HEK293 (cell line): ENCODE data around the gene GRP.

ENCODE experiments used
- CTCF ChIA-PET: fragments of 350-600 bp; formaldehyde crosslinking; extraction: SDS; loops from one replicate; lab custom pipeline; 2021; ENCODE audit warnings: antibody characterized with exemption; lab: Yijun Ruan, JAX
- POLR2A ChIA-PET: fragments of 300-600 bp; formaldehyde crosslinking; extraction: SDS; loops from one replicate; lab custom pipeline; 2020; ENCODE audit warnings: antibody characterized with exemption, inconsistent platforms; lab: Yijun Ruan, JAX
- H3K27ac ChIP-seq: fragments of 200-500 bp; sonication (Bioruptor generic); 2 replicates; pipeline ENCODE4 v1.5.1; 2014; ENCODE audit warnings: low read depth, low read length, control low read depth, inconsistent platforms; ENCODE audit errors: extremely low read depth
- H3K36me3 ChIP-seq, 2 experiments: fragments of 200-500 bp in 1 of 2; sonication (Bioruptor generic) in 1 of 2; 1 replicate in 1 of 2; 2 replicates in 1 of 2; pipeline ENCODE4 v1.5.1; 2014 to 2017; ENCODE audit warnings: inconsistent platforms in 2 of 2, low read length in 2 of 2; ENCODE audit not compliant: control insufficient read depth in 2 of 2, insufficient read depth in 1 of 2
- H3K4me1 ChIP-seq: fragments of 200-500 bp; sonication (Bioruptor generic); 2 replicates; pipeline ENCODE4 v1.5.1; 2014; ENCODE audit warnings: mild to moderate bottlenecking, low read length, inconsistent platforms; ENCODE audit not compliant: control insufficient read depth, insufficient read depth
- H3K4me3 ChIP-seq: 2 replicates; pipeline ENCODE4 v1.5.1; 2011; ENCODE audit warnings: low read depth, mild to moderate bottlenecking, control low read depth, low read length, moderate library complexity
- H3K9me3 ChIP-seq: fragments of 200-500 bp; sonication (Bioruptor generic); 2 replicates; pipeline ENCODE4 v1.5.1; 2014; ENCODE audit warnings: low read depth, low read length, inconsistent platforms; ENCODE audit not compliant: control insufficient read depth, insufficient read depth
- HOXA7 ChIP-seq: sonication (generic); formaldehyde crosslinking; IDR thresholded peaks from 2 replicates; pipeline ENCODE4 v1.8.1; 2022; ENCODE audit warnings: missing genetic modification reagents, borderline replicate concordance
- KLF8 ChIP-seq: fragments of 450-650 bp; formaldehyde crosslinking; IDR thresholded peaks from 2 replicates; pipeline ENCODE4 v1.5.1; 2016; ENCODE audit warnings: missing biosample characterization, missing genetic modification characterization
- OSR2 ChIP-seq: fragments of 450-650 bp; formaldehyde crosslinking; IDR thresholded peaks from 2 replicates; pipeline ENCODE4 v1.5.1; 2016; ENCODE audit warnings: missing biosample characterization, missing genetic modification characterization
- ZIC2 ChIP-seq: fragments of 450-650 bp; formaldehyde crosslinking; IDR thresholded peaks from 2 replicates; pipeline ENCODE4 v1.5.1; 2016; ENCODE audit warnings: missing biosample characterization, missing genetic modification characterization
- ZNF335 ChIP-seq: fragments of 450-650 bp; formaldehyde crosslinking; conservative IDR thresholded peaks from 2 replicates; pipeline ENCODE4 v1.5.1; 2016; ENCODE audit warnings: missing biosample characterization, missing genetic modification characterization
- ZNF423 ChIP-seq: fragments of 450-650 bp; formaldehyde crosslinking; IDR thresholded peaks from 2 replicates; pipeline ENCODE4 v1.5.1; 2016; ENCODE audit warnings: missing biosample characterization, missing genetic modification characterization
- ZNF600 ChIP-seq: fragments of 450-650 bp; formaldehyde crosslinking; IDR thresholded peaks from 2 replicates; pipeline ENCODE4 v1.5.1; 2016; ENCODE audit warnings: missing biosample characterization, missing genetic modification characterization
- ZNF610 ChIP-seq: fragments of 450-650 bp; formaldehyde crosslinking; IDR thresholded peaks from 2 replicates; pipeline ENCODE4 v1.5.1; 2016; ENCODE audit warnings: missing biosample characterization, missing genetic modification characterization, borderline replicate concordance
- ZNF639 ChIP-seq: fragments of 450-650 bp; formaldehyde crosslinking; IDR thresholded peaks from 2 replicates; pipeline ENCODE4 v1.5.1; 2016; ENCODE audit warnings: missing biosample characterization, missing genetic modification characterization
- ZNF677 ChIP-seq: fragments of 450-650 bp; IDR thresholded peaks from 2 replicates; pipeline ENCODE4 v1.5.0; 2018; ENCODE audit warnings: missing biosample characterization, mild to moderate bottlenecking, missing genetic modification characterization, moderate library complexity
- ZNF701 ChIP-seq: fragments of 450-650 bp; formaldehyde crosslinking; IDR thresholded peaks from 2 replicates; pipeline ENCODE4 v1.5.1; 2016; ENCODE audit warnings: missing biosample characterization, missing genetic modification characterization
- ZNF707 ChIP-seq: fragments of 450-650 bp; formaldehyde crosslinking; IDR thresholded peaks from 2 replicates; pipeline ENCODE4 v1.5.1; 2016; ENCODE audit warnings: missing biosample characterization, missing genetic modification characterization
- ZNF768 ChIP-seq: fragments of 450-650 bp; formaldehyde crosslinking; IDR thresholded peaks from 2 replicates; pipeline ENCODE4 v1.5.1; 2018; ENCODE audit warnings: missing biosample characterization, mild to moderate bottlenecking, missing genetic modification characterization
- ZNF776 ChIP-seq: fragments of 450-650 bp; formaldehyde crosslinking; IDR thresholded peaks from 2 replicates; pipeline ENCODE4 v1.5.0; 2017; ENCODE audit warnings: missing biosample characterization, missing genetic modification characterization, borderline replicate concordance
- ZNF843 ChIP-seq: fragments of 450-650 bp; formaldehyde crosslinking; IDR thresholded peaks from 2 replicates; pipeline ENCODE4 v1.5.1; 2016; ENCODE audit warnings: missing biosample characterization, missing genetic modification characterization
- TF ChIP-seq, protein P1 (sequence below): fragments of 450-650 bp; formaldehyde crosslinking; IDR thresholded peaks from 2 replicates; pipeline ENCODE4 v1.5.1; 2016; ENCODE audit warnings: missing biosample characterization, missing genetic modification characterization

GRP gene

GRCh38 chr18:59271606-59272220 is 51.8 kb downstream of the GRP start:
- ChIA-PET POLR2A (no interaction called here), CTCF (interaction anchor here (0.5 to 7.6 kb wide), 7 partner anchors 23 to 980 kb away, joined by 3 to 41 read pairs (median 5); partner anchors contain the start of gene SEC11C)
- Histone ChIP-seq H3K4me3 (no peak overlapping the region), H3K9me3 (no peaks in the 10 kb centered on the region), H3K4me1 (no peaks in the 10 kb centered on the region), H3K27ac (no peak overlapping the region), H3K36me3 (no peaks in the 10 kb centered on the region)
- no peak for TF ChIP-seq ZNF707 (tag by site-specific recombination)
- TF ChIP-seq, protein P1, sequence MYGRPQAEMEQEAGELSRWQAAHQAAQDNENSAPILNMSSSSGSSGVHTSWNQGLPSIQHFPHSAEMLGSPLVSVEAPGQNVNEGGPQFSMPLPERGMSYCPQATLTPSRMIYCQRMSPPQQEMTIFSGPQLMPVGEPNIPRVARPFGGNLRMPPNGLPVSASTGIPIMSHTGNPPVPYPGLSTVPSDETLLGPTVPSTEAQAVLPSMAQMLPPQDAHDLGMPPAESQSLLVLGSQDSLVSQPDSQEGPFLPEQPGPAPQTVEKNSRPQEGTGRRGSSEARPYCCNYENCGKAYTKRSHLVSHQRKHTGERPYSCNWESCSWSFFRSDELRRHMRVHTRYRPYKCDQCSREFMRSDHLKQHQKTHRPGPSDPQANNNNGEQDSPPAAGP (tag by site-specific recombination): no peak
- TF ChIP-seq ZNF677: no peak

GRCh38 chr18:59272221-59272888 is 52.4 kb downstream of the GRP start:
- H3K9me3 ChIP-seq: no peaks in the 10 kb centered on the region
- no peaks in the 10 kb centered on the region for H3K4me1 ChIP-seq
- POLR2A ChIA-PET: interaction anchor here (1.3 to 1.4 kb wide), 2 partner anchors 87 to 130 kb away, joined by 4 read pairs; partner anchors contain the start of gene LMAN1
- H3K27ac ChIP-seq: no peak overlapping the region
- H3K36me3 ChIP-seq: no peaks in the 10 kb centered on the region
- CTCF ChIA-PET: interaction anchor here (0.9 to 7.6 kb wide), 14 partner anchors 9 to 551 kb away, joined by 3 to 41 read pairs (median 4); partner anchors contain the start of gene SEC11C
- H3K4me3 ChIP-seq: no peak overlapping the region
- no peak for TF ChIP-seq ZNF843 (tag by site-specific recombination)
- TF ChIP-seq ZNF707 (tag by site-specific recombination): no peak
- TF ChIP-seq ZNF335 (tag by site-specific recombination): no peak
- no peak for TF ChIP-seq ZNF639
- TF ChIP-seq KLF8 (tag by site-specific recombination): no peak
- TF ChIP-seq OSR2 (tag by site-specific recombination): no peak
- no peak for TF ChIP-seq ZIC2 (tag by site-specific recombination)
- TF ChIP-seq ZNF768 (tag by site-specific recombination): no peak
- no peak for TF ChIP-seq ZNF776 (tag by site-specific recombination)
- TF ChIP-seq, protein P1 (tag by site-specific recombination): no peak
- no peak for TF ChIP-seq ZNF600 (tag by site-specific recombination)
- TF ChIP-seq ZNF701: no peak
- TF ChIP-seq HOXA7 (CRISPR knock-in tag): no peak
- TF ChIP-seq ZNF610: no peak
- TF ChIP-seq ZNF423 (tag by site-specific recombination): no peak
